ENCODE measurements around the gene ATXN2. TPM values are rescaled to one million over a fixed set of nuclear protein-coding genes. Genes with fewer than 3 reads are reported as not detected.
A peak's percentile ranks its signal among the peaks of the same experiment; 100 is the strongest.

ATXN2 gene
- total and polyA plus RNA-seq, 9 of the 15 experiments (the other 6 are each of a cell fraction or from before 2014, with no cell fraction given), result 16.8 to 67.8 (median 29.3) TPM

DNA sequence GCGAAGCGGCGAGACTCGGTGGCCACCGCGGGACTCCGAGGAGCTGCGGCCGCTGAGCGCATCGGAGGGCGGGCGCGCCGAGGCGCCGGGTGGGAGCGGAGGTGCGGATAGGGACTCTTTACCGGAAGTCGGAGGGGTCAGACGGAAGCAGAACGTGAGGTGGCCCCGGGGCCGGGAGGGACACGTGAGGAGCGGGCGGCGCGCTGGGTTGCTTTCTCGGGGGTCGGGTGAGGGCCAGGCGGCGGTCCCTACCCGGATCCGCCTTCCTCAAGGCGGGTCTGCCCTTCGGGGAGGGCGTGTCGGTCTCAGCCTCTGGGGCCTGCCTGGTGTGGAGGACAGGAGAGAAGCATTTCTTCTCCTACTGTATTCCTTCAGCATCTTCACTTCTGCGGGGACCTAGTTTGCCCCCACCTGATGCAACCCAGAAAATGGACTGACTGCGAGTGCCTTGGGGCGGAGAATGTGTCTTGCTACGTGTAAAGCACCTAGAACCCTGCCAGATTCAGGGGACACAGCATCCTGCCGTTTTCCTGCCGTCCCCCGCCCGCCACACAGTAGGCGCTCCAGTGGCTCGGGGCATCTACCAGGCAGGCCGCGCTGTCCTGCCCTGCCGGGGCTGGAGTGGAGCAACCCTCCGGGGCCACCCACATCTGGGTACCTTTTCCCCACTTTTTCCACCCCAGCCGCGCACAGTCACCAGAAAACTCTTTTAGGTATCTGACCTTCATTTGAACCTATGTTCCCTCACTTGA, 514 bp upstream of the ATXN2 start (continued):
- TF ChIP-seq, protein P1, sequence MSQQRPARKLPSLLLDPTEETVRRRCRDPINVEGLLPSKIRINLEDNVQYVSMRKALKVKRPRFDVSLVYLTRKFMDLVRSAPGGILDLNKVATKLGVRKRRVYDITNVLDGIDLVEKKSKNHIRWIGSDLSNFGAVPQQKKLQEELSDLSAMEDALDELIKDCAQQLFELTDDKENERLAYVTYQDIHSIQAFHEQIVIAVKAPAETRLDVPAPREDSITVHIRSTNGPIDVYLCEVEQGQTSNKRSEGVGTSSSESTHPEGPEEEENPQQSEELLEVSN (IDR thresholded peaks at IDR 0.05; ENCODE audit: borderline replicate concordance in 1 of 2, extremely low read depth in 1 of 2, insufficient read depth in 1 of 2, insufficient read length in 1 of 2, low read depth in 1 of 2, low read length in 1 of 2, poor library complexity in 1 of 2, severe bottlenecking in 1 of 2), result peak; percentile 45 to 74
- TF ChIP-seq, protein P2, sequence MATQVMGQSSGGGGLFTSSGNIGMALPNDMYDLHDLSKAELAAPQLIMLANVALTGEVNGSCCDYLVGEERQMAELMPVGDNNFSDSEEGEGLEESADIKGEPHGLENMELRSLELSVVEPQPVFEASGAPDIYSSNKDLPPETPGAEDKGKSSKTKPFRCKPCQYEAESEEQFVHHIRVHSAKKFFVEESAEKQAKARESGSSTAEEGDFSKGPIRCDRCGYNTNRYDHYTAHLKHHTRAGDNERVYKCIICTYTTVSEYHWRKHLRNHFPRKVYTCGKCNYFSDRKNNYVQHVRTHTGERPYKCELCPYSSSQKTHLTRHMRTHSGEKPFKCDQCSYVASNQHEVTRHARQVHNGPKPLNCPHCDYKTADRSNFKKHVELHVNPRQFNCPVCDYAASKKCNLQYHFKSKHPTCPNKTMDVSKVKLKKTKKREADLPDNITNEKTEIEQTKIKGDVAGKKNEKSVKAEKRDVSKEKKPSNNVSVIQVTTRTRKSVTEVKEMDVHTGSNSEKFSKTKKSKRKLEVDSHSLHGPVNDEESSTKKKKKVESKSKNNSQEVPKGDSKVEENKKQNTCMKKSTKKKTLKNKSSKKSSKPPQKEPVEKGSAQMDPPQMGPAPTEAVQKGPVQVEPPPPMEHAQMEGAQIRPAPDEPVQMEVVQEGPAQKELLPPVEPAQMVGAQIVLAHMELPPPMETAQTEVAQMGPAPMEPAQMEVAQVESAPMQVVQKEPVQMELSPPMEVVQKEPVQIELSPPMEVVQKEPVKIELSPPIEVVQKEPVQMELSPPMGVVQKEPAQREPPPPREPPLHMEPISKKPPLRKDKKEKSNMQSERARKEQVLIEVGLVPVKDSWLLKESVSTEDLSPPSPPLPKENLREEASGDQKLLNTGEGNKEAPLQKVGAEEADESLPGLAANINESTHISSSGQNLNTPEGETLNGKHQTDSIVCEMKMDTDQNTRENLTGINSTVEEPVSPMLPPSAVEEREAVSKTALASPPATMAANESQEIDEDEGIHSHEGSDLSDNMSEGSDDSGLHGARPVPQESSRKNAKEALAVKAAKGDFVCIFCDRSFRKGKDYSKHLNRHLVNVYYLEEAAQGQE (IDR thresholded peaks at IDR 0.05; ENCODE audit: borderline replicate concordance), result peak; percentile 30; the same call in 1 of the 2 replicates
- TF ChIP-seq, protein P2 (CRISPR knock-in tag; IDR thresholded peaks at IDR 0.05; ENCODE audit: low read depth), result no peak
- no peak for TF ChIP-seq MEF2D (tag; conservative IDR thresholded peaks at IDR 0.05; ENCODE audit: low read depth)
- TF ChIP-seq GTF2E2 (tag; IDR thresholded peaks at IDR 0.05), result no peak
- peak in 1 of 2 experiments; percentile 59; a peak in 2 of 4 replicates for TF ChIP-seq KDM1A (IDR thresholded peaks at IDR 0.05)
- TF ChIP-seq SUPT5H (IDR thresholded peaks at IDR 0.05), result peak; percentile 92
- TF ChIP-seq TARDBP (IDR thresholded peaks at IDR 0.05), result 0 out of 2 replicates have a peak, but pooled peaks have one; percentile 12
- peak; percentile 45; the same call in 1 of the 2 replicates for TF ChIP-seq CEBPB (tag; IDR thresholded peaks at IDR 0.05)
- TF ChIP-seq ZFP1 (CRISPR knock-in tag; IDR thresholded peaks at IDR 0.05), result no peak
- TF ChIP-seq TCF7 (IDR thresholded peaks at IDR 0.05; ENCODE audit: borderline replicate concordance), result 0 out of 2 replicates have a peak, but pooled peaks have one; percentile 62
- TF ChIP-seq CXXC5 (CRISPR knock-in tag; IDR thresholded peaks at IDR 0.05), result peak; percentile 98
- no peak for TF ChIP-seq NONO (IDR thresholded peaks at IDR 0.05; ENCODE audit: low read depth in 2 of 2, low read length in 1 of 2)
- no peak for TF ChIP-seq ZNF224 (CRISPR knock-in tag; IDR thresholded peaks at IDR 0.05)
- TF ChIP-seq CEBPG (CRISPR knock-in tag; IDR thresholded peaks at IDR 0.05), result peak; percentile 79; the same call in 1 of the 2 replicates
- TF ChIP-seq CEBPG (tag; conservative IDR thresholded peaks at IDR 0.05 in 1 of 2, IDR thresholded peaks at IDR 0.05 in 1 of 2), result peak in 1 of 2 experiments; percentile 22; a peak in 3 of 4 replicates
- no peak for TF ChIP-seq CBX3 (IDR thresholded peaks at IDR 0.05; ENCODE audit: borderline replicate concordance in 1 of 2, low read length in 2 of 2)
- TF ChIP-seq NFXL1 (CRISPR knock-in tag; IDR thresholded peaks at IDR 0.05), result no peak
- no peak for TF ChIP-seq RHOXF2B (CRISPR knock-in tag; conservative IDR thresholded peaks at IDR 0.05)

Measured in K562 (cell line).